NB4 (cell line): ENCODE measurements around the gene BCL2.

Experiments
- CTCF ChIP-seq: IDR thresholded peaks from one replicate; pipeline ENCODE4 v1.5.1; 2012; ENCODE audit warnings: low read depth, low read length
- MAX ChIP-seq: IDR thresholded peaks from 2 replicates; pipeline ENCODE4 v1.6.1; 2011; ENCODE audit warnings: low read depth, low read length
- POLR2A ChIP-seq: IDR thresholded peaks from 2 replicates; pipeline ENCODE4 v1.6.1; 2011; ENCODE audit warnings: mild to moderate bottlenecking; ENCODE audit not compliant: insufficient read length; ENCODE audit errors: extremely low read depth

DNA sequence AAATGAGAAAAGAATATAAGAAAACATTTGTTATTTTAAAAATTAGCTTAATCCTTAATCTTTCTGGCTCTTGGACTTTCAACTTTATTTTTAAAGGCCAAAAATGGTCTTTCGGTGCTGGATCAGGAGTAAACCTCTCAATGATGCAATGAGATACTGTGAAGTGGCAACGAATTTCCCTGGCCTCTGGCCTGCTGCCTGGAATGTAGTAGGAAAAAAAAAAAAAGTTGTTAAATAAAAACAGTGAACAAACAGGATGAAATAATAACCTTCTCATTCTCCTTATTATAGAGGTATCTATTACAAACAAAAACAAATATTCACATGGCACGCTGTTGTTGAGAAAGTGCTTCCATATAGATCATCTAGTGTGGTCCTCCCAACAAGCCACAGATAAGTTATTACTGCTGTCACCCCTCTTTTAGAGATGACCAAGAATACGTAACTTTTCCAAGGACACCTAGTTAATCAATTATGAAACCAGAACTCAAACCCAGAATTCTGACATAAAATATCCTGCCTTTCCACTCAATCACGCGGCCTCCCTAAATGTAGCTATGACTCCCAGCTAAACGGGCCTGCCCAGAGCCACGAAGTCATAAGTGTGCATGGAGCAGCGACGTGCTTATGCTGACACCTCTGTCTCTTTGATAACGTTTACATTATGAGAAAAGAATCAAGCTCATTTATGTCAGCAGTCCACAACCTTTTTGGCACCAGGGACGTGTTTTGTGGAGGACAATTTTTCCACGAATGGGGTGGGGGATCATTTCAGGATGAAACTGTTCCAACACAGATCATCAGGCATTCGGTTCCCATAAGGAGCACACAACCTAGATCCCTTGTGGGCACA, 170.9 kb downstream of the BCL2 start:
- TF ChIP-seq POLR2A: no peak
- TF ChIP-seq CTCF: no peak
- TF ChIP-seq MAX: no peak
